LNCaP clone FGC (cell line): ENCODE data around the gene BCAR3.

Source experiments
- DNase-seq: peaks from one replicate; pipeline ENCODE4 v3.0.0-alpha.2; 2011; ENCODE audit warnings: low read depth
- H3K4me3 ChIP-seq: 2 replicates; pipeline ENCODE4 v1.5.1; 2011; ENCODE audit warnings: mild to moderate bottlenecking, low read depth, low read length, control low read depth
- CTCF ChIP-seq: IDR thresholded peaks from 2 replicates; pipeline ENCODE4 v1.5.1; 2012; ENCODE audit warnings: mild to moderate bottlenecking; ENCODE audit not compliant: control insufficient read depth, insufficient read depth; ENCODE audit errors: extremely low read depth

The BCAR3 gene

GRCh38 chr1:93574991-93575390 is 106.6 kb downstream of the BCAR3 start:
- no peak for DNase-seq
- H3K4me3 ChIP-seq, result no peak overlapping the region
- no peak for TF ChIP-seq CTCF

GRCh38 chr1:93574511-93574910 is 107.1 kb downstream of the BCAR3 start:
- DNase-seq, result no peak
- no peak for TF ChIP-seq CTCF
- H3K4me3 ChIP-seq, result no peak overlapping the region

DNA sequence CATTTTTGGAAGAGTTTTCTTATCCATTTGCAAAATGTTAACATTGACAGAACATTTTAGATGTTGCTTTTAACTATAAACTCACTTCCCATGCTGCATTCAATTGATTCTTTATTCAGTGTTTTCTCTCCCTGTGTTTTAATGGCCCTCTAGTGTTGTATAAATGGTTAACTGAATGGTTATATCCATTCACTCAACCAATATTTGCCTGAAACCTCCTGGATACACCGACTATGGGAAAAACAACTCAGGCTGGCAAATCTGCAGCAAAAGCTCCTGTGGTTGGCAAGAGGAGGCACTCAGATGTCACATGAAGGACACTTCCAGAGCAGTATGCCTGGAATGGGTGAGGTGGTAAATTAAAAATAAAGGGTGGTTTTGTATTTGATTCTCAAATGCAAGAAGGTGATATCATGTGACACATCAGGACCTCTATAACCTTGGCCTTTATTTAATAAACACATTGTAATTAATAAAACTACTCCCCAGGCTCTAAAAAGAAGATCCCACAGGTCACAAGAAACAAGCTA is 107.6 kb downstream of the BCAR3 start:
- no peak for TF ChIP-seq CTCF
- no peak overlapping the region for H3K4me3 ChIP-seq
- no peak for DNase-seq

DNA sequence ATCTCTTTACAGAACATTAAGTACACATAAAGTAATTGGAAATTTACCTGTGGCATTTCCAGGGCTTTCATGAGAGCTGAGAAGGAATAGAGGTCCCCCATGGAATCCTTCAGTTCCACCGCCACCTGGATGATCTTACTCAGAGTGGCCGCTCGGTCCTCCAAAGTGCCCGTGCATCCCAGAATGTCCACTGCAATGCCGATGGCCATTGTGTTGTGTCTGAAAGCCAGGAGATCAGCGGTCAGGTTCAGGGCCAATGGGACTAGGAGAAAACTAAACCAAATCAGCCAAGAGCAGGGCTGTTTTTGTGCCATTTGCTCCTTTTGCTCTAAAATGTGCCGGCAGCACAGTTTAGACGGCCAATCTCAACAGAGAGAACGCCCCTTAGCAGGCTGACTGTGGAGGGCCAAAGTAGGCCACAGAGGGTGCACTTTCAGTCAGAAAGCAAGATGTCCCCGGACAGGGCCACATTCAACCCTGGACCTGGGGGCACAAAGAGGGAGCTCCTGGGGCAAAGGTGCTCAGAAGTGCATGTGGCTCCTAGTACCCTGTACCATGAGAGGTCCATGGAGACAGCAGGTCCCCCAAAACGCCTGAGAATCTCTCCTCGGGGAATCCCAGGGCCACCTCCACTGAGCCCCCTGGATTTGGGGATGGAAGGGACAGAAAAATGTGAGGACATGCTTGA is 109.9 kb downstream of the BCAR3 start:
- no peak for DNase-seq
- no peak for TF ChIP-seq CTCF
- no peak overlapping the region for H3K4me3 ChIP-seq

- DNase-seq, result no peak
- no peak overlapping the region for H3K4me3 ChIP-seq
- no peak for TF ChIP-seq CTCF
These were observed 112.1 kb downstream of the BCAR3 start for GRCh38 chr1:93569489-93569888.

- TF ChIP-seq CTCF, result no peak
- no peak overlapping the region for H3K4me3 ChIP-seq
- no peak for DNase-seq
These were observed 114.2 kb downstream of the BCAR3 start for GRCh38 chr1:93567255-93567918.
